Hindlimb muscle (tissue), 1 donor: ENCODE results near the gene HPDL. TPM values are rescaled to one million over a fixed set of nuclear protein-coding genes. Genes with fewer than 3 reads are reported as not detected.
A peak's percentile ranks its signal among the peaks of the same experiment; 100 is the strongest.

Source experiments
- DNase-seq: peaks from one replicate; pipeline ENCODE4 v3.0.0-alpha.2; 2013
- polyA plus RNA-seq: library from polyadenylated mRNA; unstranded; fragments of 120-200 nt; gene quantifications from one replicate; pipeline ENCODE4 v1.2.1, GENCODE V29; 2013; ENCODE audit not compliant: insufficient read length

The HPDL gene
- polyA plus RNA-seq, 1 donor, result 1.8 TPM

DNA sequence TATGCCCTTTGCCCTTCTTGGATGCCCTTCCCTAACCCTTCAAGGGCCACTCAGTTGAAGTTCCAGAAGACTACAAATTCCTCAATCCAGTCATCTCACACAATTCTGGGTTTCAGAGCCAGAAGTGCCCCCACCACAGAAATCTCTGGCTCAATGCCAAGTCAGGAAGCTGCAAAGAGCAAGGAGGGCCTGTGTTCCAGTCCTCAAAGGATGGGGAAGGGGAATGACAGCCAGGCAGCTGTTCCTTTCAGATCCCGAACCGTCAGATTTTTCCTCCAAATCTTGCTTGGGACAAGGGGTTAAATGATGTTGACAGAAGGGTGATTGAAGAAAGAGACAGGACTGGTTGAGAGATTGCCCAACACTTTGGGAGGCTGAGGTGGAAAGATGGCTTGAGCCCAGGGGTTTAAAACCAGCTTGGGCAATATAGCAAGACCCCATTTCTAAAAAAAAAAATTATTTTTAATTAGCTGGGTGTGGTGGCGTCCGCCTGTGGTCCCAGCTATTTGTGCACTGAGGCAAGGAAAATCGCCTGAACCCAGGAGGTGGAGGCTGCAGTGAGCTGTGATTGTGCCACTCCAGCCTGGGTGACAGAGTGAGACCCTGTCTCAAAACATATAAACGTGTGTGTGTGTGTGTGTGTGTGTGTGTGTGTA lies 716 bp upstream of the HPDL start:
- no peak for DNase-seq

DNA sequence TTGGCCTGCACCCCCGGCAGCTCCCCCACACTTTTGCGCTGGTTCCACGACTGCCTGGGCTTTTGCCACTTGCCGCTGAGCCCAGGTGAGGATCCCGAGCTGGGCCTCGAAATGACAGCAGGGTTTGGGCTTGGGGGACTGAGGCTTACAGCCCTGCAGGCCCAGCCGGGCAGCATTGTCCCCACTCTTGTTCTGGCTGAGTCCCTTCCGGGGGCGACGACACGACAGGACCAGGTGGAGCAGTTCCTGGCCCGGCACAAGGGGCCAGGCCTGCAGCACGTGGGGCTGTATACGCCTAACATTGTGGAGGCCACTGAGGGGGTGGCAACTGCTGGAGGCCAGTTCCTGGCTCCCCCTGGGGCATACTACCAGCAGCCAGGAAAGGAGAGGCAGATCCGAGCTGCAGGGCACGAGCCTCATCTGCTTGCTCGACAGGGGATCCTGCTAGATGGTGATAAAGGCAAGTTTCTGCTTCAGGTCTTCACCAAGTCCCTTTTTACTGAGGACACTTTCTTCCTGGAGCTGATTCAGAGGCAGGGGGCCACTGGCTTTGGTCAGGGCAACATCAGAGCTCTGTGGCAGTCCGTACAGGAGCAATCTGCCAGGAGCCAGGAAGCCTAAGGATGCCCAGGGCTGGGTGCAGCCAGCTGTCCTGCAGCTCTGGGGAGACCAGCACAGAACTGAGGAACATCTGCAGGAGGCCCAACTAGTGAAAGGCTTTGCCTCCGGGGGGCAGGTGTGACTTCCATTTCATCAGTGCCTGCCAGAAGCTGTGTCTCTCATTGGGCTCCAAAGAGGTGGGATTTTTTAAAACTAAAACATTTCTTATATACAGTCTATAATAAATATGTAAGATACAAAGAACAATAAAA lies 1.2 kb downstream of the HPDL start:
- DNase-seq, result no peak

DNA sequence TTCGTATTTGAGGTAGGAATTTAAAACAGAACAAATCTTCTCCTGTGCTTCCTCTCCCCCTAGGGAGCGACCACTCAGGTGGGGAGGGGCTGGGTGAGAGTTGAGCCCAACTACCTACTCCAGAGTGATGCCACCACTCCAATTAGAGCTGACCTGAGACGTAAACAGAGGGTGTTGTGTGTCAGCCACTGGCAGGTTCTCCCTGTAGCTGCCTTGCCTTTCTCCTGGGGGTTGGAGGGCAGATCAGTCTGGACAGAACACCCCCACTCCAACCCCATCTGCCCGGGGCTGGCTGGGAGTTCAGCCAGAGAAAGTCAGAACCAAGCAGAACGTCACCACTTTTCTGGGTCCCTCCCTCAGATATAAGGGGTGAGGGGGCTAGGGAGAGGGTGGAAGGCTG lies 2.0 kb downstream of the HPDL start:
- DNase-seq, result no peak

DNA sequence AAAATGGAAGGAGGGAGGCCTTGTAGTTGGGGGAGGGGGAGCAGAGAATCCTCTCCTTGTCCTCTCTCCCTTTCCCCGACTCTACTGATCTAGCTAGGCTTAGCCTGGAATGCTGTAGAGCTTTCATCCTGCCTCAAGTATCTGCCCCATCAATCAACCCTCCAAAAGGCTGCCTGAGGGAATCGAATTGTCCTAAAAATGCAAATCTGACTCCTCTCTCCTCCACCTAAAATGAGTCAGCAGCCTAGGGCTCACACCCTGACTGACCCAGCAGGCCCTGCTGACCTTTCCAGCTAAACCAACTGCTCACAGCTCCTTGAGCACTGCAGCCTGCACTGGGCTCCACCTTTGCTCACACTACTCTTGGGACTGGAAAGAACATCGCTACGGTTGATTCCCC lies 2.8 kb downstream of the HPDL start:
- no peak for DNase-seq

DNA sequence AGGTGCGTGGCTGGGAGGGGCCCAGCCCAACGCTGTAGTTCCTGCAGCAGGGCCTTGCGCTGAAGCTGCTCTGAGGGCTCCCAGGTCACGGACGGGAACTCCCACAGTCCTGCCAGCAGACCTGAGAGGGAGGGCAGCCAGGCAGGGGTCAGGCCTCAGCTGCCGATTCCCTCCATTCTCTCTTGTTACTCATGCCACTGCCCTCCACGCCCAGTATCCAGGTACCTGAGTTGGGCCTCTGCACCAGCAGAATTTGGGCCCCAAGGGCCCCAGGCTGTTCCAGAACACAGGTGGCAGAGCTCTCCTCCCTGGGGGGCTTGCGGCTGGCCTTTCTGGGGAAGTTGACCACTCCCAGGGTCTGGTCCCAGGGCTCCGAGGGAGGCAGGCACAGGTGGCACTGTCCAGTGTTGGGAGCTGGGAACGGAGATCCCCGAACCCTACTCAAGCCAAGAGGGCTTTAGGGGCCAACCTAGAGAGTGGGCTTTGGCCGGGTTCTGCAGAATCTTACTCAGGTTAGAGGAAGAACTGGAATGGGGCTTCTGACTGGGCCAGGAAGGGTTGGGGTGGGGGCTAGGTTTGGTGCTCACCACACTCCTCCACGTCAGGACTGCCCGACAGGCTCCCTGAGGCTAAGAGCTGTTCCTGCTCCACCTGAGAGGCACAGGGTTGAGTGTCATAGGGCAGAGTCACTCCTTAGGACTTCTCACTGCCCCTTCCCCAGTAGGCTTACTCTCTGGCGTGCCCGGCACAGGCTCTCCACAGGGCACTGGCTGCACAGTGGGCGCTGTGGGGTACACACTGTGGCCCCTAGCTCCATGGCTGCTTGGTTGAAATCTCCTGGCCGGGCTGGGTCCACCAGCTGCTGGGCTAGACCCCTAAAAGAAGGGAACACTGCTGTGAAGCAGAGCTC lies 5.0 kb downstream of the HPDL start:
- DNase-seq, result no peak

DNA sequence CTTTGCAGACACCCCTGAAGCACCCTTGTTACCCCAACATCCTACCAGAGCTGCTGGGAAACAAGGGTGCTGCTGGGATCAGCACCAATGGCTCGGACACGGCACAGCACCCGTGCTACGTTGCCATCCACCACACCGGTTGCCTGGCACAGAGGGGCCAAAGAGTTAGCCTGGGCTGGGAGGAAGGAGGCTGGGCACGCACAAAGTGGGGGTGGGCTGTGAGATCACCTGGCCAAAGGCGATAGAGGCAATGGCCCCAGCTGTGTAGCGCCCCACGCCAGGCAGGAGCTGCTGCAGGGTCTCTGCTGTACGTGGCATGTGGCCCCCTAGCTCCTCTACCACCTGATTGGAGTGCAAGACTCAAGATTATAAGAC lies 5.6 kb downstream of the HPDL start:
- no peak for DNase-seq

DNA sequence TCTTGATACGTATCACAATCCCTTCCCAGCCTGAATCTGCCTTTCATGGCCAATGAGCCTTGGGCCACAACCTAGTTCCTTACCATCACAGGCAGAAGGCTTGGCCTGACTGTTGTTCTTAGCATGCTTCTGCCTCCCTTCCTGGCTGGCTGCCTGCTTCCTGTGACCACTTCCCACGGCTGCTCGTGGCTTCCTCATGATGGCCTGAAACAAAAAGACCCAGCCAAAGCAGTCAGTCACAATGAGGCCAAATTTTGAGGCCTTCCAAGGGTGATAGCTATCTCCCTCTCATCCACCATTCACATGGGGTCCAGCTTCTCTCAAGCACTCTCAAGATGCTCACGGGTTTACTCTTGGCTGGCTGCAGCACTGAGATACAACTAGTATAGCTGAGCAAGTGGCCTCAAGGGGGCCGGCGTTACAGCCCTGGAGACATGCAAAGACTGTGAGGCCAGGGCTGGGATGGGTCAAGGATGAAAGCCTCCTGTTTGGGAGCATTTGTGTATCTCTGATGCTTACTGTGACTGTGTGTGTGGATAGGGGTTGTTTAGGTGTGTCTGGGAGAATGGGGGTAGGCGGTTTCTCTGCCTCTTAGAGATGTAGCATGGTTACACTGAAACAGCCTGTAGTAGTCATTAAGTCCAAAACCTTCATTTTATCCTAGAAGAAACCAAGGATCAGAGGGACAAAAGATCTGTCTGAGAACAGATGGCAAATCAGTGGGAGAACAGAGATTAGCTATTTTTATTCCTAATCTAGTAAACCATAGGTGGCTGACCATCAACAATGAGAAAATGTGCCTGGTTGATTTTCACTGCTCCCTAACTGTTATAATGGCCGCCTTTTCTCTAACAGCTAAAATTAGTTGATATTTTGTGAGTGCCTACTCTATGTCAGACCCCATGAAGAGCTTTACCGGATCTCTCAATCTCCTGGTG lies 7.9 kb downstream of the HPDL start:
- no peak for DNase-seq

DNA sequence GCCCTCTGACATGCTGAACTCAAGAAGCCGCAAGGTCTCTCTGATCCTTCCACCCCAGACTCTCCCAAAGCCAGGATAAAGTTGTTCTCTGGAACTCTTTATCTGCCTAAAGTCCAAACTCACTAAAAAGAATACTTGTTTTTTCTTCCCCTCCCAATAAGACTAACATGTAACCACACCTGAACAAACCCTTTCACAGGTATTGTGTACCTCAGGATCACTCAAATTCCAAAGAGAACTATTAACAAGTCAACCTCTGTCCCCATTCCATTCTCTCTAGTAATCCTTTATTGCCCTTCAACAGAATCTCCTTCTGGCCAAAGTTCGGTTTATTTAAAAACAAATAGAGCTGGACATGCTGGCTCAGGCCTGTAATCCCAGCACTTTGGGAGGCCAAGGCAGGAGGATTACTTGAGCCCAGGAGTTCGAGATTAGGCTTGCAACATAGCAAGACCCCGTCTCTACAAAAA lies 9.2 kb downstream of the HPDL start:
- no peak for DNase-seq

DNA sequence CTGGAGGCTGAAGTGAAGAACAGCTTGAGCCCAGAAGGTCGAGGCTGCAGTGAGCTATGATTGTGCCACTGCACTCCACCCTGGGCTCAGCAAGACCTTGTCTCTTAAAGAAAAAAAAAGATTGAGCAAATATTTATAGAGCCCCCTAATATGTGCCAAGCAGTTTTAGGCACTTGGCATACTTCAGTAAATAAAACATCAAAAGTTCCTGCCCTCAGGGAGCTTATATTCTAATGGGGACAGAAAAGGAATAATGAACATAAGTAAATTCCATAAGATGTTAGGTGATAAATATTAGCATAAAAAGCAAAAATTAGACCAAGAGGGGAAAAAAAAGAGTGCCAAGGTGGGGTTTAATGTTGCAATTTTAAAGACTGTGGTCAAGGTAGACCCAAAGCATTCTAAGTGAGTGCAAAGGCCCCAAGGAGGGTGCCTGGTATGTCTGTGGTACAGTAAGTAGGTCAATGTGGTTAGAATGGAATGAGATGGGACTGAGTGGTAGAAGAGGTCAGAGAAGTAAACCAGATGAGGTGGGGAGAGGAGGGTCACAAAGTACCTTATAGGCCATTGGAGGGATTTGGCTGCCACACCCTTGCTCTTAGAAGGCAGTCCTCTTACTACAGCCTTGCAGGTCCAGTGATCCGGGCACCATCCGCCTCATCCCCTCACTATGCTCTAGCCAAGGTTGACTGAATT lies 11.1 kb downstream of the HPDL start:
- DNase-seq, result no peak

DNA sequence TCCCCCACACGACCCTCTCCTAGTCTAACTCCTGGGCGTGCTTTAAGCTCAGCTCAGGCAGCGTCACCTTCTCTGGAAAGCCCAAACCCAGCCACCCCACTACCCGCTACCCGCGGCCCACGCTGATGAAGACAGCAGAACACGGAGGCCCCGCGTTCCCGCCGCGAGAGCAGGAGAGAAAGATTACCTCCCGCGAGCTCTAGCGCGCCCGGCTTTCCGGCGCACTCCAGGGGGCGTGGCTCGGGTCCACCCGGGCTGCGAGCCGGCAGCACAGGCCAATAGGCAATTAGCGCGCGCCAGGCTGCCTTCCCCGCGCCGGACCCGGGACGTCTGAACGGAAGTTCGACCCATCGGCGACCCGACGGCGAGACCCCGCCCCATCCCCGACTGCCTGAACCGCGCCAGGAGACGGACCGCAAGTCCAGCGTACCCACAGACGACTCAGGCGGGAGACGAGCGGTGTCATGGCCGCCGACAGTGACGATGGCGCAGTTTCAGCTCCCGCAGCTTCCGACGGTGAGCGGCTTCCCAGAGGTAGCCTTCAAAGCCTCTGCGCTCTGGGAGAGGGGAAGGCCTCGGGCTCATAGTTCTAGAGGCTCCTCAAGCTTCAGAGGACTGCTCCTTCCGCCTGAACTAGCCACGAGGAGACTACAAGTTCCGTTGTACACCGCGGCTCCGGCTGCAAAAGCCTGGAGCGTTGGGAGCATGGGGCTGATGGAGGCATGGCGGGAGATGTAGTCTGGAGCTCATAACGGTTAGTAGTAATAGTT lies 13.3 kb downstream of the HPDL start, which contains the start of the genes MUTYH and TOE1:
MUTYH (minus strand) TSS at position 652 of the 770 bp plus-strand sequence. CDS start 5,935 bp downstream, outside the sequence.
TOE1 (plus strand) TSS at position 382 of the 770 bp plus-strand sequence; CDS start at position 465, 83 bp downstream.
- DNase-seq, result peak; percentile 88

DNA sequence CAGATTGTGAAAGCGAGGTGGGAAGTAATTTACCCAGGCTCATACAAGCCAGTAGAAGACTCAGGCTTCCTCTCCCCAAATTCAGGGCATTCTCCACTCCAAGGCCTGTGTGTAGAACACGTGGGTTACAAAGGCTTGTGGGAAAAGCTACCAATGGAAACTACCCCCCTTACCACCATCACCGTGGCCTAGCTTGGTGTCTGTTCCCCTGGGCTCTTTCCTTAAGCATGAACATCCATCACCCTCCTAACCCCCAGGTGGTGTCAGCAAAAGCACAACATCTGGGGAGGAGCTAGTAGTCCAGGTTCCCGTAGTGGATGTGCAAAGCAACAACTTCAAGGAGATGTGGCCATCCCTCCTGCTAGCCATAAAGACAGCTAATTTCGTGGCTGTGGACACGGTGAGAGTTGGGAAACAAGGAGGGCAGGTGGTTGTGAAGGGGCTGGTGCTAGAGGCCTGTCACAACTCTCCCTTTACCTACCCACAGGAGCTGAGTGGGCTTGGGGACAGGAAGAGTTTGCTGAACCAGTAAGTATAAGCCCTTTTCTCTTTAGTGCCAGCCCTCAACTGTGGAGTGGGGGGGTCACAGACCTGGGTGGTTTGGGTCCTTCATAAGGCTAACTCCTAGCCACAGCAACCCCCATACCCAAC lies 14.2 kb downstream of the HPDL start:
- no peak for DNase-seq

DNA sequence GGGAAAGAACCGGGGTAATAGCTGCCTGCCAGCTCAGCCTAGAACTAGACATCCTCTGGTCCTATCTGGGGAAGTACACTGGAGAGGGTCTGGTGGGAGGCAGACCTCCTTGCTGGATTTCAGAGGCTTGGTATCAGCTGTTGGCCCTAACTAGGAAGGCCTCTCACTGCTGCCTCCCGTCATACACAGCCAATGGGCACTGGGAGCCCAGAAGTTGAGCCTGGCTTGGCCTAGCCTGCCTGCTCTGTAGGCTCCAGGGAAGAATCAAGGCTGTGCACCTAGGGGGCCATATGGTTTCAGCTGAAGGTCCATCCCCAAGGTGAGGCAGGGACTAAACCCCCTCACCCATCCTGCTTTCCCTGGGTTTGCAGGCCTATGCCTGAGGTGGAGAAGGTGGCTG lies 17.8 kb downstream of the HPDL start:
- DNase-seq, result no peak

DNA sequence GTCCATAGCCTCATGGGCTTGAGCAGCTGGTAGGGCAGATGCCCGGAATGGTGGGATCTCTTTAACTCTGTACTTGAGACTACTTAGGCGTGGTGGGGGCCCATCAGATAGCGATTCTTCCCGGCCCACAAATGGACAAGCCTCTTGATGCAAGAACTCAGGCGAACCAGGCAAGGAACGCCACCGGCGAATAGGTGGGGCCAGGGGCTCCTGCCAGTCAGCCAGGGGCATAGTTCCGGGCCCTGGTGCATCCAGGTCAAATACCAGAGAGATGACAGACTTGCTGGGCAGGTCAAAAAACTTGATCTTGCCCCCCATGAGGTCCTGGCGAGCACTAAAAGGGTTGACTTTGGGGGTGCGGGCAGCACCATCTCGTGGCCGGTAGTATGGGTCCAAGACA lies 18.3 kb downstream of the HPDL start:
- DNase-seq, result no peak

DNA sequence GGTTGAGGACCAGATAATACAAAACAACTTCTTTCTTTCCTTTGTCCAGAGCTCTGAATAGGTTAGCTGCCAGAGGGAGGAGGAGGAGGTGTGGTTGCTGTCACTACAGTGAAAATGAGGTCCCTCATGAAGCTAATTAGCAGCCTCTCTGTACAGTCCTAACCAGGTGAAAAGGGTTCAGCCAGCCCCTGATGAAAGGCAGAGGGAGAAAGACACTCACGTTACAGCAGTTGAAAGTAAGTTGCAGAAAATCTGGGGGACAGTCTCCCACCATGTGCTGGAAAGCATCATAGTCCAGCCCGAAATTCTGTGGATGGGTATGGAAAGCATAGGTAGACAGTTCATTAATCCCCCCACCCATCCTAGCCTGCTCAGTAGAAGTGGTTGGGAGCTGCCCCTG lies 19.8 kb downstream of the HPDL start:
- DNase-seq, result no peak

DNA sequence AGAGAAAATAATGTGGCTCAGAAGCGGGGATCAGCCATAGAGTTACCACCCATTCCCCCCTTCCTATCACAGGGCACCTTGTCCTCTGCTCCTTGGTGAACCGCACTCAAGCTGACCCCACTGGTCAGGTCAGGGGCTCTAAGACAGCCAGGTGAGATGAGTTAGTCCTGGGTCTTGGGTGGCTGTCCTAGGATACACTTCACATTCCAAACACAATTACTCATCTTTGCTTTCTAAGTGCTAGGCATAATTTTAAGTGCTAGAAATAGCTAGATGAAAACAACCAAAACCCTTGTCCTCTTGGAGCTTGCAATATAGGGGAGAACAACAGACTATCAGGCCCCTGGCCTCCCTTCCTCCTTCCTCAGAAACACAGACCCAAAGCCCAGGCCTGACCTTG lies 21.3 kb downstream of the HPDL start:
- no peak for DNase-seq

DNA sequence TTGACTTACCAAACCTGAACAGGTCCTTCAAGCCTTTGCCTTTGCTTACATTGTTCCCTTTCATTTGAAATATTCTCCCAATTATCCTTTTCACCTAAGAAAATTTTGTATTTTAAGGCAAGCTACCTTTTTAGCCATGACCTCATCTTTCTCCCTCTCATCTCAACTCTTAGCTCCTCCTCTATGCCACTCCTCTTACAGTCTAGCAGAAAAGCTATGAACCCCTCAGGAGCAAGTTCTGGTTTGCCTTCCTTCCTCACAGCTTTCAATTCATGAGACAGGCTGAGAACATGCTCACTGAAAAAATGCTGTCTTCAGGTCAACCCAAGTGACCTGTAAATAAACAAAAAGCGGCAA lies 21.9 kb downstream of the HPDL start:
- DNase-seq, result no peak

DNA sequence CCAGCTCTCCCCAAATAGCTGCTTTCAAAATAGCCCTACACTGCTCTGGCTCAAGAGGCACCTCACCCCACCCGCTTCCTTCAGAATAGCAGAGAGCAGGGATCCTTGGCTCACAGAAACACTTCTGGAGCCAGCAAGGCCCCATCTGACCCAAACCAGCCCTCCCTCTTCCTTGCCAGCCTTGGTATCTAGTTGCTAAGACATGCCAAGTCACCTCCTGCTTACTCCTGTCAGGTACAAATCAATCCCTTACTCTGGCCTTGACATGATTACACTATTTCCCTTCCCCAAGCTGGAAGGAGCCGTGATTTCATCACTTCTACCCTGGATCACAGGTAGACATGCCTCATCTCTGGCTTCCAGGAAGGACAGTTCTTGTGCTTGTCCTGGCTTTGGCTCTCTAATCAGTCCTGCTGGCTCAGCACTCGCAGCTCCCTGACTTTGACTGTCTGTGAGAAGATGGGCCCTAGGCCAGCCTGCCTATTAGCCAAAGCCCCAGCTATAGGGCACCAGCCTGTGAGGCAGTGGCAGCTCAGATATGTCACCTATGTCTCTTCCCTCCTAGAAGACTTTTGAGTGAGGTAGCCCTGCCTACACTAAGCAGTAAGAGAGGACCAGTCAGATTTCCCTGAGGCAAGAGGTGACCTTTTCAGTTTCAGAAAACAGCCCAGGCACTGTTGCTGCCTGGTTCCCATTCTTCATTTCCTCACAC lies 22.4 kb downstream of the HPDL start:
- DNase-seq, result no peak

DNA sequence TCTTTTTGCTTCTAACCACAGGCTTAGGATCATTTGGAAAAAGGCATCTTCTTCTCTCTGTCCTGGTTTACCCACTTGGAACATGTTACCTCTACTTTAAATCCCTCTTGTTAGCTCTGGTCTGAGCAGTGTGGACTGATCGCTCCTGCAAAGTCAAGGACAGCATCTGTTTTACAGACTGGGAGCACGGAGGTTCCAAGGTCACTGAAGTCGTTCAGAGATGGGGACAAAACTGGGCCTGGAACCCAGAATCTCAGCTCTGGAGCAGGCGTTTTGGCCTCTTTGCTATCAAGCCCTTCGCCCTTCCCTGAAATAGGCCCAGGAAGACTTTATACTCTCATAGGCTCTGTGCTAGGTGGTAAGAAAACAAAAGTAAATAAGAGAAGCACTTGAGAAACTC lies 24.8 kb downstream of the HPDL start:
- no peak for DNase-seq

DNA sequence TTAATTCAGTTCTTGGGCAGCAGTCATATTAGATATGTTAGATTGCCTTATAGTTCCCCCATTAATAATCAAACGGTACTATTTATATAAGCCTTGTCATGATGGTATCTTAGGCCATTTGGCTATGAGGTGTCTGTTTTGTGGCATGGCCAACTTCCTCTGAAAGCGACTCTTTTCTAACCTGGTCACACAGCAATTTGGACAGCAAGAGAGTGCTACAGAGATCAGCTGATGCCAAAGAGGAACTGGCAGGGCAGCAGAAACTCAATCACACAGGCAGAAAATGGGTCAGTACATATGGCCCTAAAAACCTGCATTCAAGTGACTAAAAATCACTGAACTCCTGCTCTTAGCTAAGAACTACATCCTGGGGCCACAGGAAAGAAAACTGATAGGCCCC lies 27.0 kb downstream of the HPDL start:
- no peak for DNase-seq
